Endothelial cell of hepatic sinusoid (primary cell): ENCODE results near the gene EEF2K.
"Not testable (repeated sequence)": the region's sequence is repeated elsewhere in the genome, so short reads cannot be mapped to it uniquely, and the experiment has no call there.

Experiments
- in situ Hi-C: cut with HindIII; loops from 2 replicates; pipeline ENCODE4 v1.10.0; 2017; ENCODE audit warnings: low sequenced_read_pairs

The EEF2K gene

DNA sequence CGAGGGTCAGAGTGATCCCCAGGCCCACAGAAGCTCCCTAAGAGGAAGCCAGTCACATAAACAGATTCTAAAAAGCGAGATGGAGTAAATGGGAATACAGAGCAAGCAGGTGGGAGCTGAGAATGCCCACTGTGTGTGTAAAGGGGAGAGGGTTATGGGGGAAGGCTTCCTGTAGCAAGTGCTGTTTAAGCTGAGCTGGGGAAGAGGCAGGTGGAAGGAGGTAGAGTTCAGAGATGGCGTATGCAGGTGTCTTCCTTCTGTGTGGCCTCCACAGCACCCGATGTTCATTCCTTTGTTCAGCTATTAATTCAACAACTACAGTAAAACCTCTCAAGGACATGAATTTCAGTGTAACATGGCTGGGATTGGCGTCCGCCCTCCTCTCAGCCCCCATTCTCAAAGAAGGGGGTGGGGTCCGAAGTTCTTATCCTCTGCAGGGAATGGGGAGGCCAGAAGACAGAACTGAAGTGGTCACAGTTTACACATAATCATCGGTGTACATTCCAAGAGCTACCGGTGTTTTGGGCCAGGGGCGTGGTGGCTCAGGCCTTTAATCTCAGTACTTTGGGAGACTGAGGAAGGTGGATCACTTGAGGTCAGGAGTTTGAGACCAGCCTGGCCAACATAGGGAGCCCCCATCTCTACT lies 1.8 kb downstream of the EEF2K start:
- in situ Hi-C loops, result no loop called here

DNA sequence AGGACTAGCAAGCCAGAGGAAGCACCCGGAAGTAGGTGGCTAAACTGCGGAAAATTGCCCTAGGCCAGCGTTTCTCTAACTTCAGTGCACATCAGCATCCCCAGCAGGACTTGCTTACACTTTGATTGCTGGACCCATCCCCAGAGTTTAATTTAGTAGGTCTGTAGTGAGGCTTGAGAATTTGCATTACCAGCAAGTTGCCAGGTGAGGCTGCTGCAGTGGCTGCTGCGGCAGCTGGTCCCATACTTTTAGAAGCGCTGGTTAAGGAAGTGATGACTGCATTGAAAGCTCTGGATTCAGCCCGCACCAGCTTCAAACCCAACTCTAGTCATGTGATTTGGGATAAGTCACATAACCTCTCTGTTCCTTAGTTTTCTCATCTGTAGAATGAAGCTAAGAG lies 4.2 kb downstream of the EEF2K start:
- in situ Hi-C loops, result no loop called here

DNA sequence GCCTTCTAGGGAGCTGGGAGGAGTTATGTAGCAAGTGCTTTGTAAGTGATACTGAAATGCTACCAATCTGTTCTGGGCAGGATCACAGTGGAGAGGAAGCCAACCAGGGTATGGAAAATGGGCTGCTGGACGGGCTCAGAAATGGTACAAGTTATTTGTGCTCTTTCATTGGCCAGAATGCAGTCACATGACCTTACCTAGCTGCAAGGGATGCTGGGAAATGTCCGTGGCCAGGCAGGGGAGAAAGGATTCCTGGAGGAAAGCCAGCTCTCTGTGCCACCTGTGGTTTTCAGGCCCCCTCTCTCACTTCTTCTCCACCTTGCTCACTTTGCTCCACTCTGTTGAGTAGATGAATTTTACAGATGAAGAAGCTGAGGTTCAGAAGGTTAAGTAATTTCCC lies 4.8 kb downstream of the EEF2K start:
- in situ Hi-C loops, result no loop called here

DNA sequence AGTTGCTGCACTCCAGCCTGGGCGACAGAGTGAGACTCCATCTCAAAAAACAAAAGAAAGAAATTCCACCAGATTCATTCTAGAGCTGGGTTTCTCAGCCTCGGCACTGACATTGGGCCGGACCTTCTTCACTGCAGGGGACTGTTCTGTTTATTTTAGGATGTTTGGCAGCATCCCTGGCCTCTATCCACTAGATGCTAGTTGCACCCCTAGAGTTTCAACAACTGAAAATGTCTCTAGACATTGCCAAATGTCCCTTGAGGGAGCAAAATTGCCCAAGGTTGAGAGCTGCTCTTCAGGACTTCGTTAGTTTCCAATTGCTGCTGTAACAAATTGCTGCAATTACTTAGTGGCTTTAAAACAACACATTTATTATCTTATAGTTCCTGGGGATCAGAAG lies 7.2 kb downstream of the EEF2K start:
- in situ Hi-C loops, result no loop called here

DNA sequence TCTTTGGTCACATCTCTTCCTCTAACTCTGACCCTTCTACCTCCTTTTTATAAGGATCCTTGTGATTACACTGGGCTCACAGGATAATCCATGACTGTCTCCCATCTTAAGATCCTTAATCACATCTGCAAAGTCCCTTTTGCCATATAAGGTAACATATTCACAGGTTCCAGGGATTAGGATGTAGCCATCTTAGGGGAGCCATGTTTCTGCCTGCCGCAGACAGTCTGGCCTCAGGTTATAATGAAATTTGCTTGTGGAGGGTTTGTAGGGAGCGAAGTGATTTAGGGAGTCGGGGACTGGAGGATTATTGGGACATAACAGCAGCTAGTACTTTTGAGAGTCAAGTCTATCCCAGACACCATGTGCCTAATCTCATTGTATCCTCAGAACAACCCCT lies 7.7 kb downstream of the EEF2K start:
- in situ Hi-C loops, result no loop called here

DNA sequence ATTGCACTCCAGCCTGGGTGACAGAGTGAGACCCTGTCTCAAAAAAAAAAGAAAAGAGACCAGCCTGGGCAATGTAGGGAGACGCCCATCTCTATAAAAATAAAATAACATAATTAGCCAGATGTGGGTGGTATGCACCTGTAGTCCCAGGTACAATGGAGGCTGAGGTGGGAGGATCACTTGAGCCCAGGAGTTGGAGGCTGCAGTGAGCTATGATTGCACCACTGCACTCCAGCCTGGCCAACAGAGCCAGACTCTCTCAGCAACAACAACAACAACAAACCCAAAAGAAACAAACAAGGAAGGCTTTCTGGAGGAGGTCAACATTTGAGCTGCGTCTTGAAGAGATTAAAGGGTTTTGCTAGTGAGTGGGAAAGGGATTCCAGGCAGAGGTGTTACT lies 8.3 kb downstream of the EEF2K start:
- in situ Hi-C loops, result no loop called here

DNA sequence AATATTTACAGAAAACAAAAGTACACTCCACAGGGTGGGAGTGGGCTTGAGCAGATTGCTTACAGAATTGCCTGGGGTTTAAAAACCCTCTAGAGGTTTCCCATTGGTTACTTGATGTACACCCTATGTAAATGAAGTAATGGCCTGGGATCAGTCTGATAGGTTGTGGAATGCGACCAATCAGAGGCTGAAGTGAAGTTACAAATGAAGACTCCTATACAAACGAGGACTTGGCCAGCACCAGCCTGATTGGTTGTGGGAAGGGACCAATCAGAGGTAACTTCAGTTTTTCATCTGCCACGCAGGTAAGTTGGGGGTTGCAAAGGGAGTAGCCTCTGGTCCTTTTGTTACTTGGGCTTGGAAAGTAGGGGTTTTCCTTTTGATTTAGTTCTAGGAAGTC lies 8.8 kb downstream of the EEF2K start:
- in situ Hi-C loops, result no loop called here

DNA sequence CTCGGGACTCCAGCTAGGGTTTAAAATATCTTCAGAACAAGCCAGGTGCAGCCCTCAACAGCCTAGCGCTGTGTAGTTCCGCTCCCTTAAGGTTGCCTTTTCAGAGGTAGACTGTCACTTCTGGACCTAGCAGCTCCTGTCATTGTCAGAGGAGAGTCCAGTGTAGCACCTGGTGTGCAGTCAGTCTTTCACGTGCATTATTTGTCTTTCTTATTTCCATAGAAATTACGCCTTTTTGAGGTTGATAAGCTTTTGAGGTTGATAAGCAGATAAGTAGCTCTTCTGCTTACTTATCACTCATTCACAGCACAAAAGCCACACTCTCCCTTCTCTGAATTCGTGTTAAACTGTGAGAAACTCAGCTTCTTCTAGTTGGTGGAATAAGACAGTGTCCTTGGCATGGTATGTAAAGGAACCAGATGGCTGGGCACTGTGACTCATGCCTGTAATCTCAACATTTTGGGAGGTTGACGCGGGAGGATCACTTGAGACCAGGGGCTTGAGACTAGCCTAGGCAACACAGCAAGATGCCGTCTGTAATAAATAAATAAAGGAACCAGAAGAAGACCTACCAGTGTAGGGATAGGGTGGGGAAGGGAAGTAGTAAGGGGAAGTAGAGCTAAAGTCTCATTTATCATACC lies 10.2 kb downstream of the EEF2K start:
- in situ Hi-C loops, result no loop called here

DNA sequence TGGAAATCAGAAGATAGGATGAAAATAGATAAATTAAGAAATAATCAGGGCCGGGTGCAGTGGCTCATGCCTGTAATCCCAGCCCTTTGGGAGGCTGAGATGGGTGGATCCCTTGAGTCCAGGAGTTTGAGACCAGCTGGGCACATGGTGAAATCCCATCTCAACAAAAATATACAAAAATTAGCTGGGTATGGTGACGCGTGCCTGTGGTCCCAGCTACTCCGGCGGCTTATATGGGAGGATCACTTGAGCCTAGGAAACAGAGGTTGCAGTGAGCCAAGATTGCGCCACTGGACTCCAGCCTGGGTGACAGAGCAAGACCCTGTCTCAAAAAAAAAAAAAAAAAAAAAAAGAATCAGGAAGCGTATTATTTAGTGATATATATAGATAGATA lies 10.8 kb downstream of the EEF2K start:
- in situ Hi-C loops, result not testable (repeated sequence)

DNA sequence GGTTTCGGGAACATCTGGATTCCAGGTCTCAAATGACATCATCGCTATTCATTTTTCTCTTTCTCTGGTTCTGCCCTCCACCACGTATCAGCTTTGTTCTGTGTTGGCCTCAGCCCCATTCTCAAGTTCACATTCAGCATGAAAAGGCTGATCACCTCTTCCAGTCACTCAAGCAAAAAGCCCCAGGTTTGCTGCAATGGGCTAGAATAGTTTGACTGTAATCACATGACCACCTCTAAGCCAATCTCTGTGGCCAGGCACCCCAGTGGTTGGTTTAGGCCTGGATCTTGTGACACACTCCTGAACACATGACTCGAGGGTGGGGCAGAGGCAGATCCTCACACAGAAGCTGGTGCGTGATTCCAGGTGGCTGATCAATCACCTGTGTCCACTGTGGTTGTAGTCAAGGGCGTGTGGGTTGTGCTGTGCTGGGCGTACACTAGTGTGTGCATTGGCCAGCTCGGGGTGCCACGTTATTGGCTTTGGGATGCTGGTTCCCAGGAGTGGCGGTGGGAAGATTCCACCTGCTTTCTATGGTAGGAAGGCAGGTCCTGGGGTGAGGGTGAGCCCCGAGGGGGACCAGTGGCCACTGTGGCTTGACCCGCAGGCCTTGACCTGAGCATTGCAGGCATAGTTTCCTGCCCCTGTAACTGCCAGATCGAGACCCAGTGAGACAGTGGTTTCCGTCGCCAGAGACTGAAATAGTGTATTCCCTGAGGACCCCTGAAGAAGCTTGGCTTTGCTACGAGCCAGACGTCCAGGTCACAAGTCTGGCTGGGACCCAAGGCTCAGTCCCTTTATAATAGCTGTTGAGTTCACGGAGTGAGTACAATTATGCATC lies 12.0 kb downstream of the EEF2K start:
- in situ Hi-C loops, result no loop called here

DNA sequence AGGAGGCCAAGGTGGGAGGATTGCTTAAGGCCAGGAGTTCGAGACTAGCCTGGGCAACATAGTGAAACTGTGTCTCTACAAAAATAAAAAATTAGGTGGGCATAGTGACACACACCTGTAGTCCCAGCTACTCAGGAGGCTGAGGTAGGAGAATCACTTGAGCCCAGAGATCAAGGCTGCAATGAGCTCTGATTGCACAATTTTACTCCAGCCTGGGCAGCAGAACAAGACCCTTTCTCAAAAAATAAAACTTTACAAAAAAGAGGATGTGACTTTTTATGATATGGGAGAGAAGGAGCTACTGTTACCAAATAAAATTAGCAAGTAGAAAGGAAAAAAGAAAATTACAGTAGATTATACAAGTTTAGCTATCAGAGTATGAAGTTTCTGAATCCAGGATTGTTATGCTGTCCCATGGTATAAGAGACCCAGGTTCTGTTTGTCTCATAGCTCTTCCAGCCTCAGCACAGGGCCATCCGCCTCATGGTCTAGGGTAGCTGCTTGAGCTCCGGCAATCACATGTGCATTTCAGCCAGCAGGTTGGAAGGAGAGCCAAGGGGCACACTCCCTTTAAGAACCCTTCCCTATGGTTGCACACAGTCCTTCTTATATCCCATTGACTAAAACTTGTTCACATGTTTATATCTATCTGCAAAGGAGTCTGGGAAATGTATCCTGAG lies 13.5 kb downstream of the EEF2K start:
- in situ Hi-C loops, result no loop called here

DNA sequence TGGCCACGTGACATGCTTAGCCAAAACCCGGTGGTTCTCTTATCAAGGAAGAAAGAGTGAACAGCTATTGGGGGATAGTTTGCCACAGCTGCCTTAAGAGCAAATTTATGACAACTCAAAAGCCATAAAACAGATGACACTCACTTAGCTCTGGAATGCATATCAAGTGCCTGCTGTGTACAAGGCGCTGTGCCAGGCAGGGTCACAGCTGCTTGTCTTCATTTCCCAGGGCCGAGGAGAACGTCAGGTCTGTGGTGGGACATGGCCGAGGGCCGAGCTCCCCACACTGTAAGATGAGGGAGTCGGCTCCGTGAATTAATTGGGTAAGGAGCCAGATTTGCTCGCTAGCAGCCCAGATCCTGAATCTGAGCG lies 14.0 kb downstream of the EEF2K start:
- in situ Hi-C loops, result no loop called here

DNA sequence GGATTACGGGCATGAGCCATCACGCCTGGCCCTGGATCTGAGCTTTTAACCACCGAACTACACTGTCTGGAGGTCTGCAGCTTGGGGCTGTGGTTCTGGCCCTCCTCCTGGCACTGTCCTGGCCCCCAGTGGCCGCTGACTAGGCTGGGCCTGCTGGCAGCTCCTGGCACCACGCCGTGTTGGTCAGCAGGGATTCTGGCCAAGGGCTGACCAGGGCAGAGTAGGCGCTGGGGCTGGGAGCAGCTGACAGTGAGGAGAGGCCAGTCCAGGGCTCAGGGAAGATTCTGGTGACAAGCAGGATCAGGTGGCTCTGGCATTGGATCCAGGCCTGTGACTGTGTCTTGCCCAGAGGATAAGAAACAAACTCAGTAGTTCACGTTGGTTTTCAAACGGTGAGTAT lies 14.6 kb downstream of the EEF2K start:
- in situ Hi-C loops, result no loop called here

DNA sequence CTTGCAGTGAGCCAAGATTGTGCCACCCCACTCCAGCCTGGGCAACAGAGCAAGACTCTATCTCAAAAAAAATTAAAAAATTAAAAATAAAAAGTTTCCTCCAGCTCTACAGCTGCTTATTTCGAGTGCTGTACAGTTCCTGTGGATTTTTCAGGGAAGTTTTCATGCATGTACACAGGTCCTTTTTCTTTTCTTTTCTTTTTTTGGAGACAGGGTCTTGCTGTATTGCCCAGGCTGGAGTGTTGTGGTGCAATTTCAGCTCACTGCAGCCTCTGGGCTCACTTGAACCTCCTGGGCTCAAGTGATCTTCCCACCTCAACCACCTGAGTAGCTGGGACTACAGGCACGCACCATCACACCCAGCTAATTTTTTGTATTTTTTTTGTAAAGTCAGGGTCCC lies 15.9 kb downstream of the EEF2K start:
- in situ Hi-C loops, result no loop called here

DNA sequence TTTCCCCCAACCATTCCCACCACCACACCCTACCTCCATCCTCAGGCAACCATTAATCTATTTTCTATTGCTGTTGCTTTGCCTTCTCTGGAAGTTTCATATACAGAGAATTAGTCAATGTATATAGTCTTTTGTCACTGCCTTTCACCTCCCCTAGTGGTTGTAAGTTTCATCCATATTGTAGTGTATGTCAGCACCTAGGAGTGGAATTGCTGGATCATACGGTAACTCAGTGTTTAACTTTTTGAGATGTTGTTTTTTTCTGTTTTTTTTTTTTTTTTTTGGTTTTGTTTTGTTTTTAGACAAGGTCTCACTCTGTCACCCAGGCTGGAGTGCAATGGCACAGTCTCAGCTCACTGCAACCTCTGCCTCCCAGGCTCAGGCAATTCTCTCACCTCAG lies 16.9 kb downstream of the EEF2K start:
- in situ Hi-C loops, result no loop called here

DNA sequence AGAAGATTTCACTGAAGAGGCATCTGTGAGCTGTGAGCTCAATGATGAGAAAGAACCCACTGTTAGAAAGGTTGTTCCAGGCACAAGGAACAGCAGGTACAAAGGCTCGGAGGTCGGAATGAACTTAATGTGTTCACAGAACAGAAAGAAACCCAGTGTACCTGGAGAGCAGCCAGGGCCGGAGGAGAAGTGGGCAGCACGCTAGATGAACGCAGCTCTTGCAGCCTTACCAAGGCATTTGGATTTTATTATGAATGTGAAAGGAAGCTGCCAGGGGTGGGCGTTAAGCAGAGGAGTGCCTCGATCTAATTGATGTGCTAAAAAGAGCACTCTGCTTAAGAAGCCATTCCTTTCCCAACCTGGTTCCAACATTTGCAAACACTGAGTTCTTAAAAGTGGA lies 19.0 kb downstream of the EEF2K start:
- in situ Hi-C loops, result no loop called here

DNA sequence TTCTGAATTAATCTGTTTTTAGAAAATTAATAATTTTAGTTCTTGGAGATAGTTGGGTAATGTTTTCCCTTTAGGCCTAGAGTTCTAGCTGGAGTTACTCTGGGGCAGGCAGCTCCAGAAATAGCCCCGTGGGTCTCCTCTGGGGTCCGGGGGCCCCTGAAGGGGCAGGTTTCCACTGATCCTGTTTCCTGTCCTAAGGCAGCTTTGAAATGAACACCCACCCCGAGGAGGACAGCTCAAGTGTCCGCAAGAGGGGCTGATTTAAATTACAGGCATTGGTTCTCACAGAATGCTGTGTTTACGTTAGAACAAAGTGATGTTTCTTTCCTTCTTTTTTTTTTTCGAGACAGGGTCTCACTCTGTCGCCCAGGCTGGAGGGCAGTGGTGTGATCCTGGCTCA lies 23.8 kb downstream of the EEF2K start:
- in situ Hi-C loops, result no loop called here

DNA sequence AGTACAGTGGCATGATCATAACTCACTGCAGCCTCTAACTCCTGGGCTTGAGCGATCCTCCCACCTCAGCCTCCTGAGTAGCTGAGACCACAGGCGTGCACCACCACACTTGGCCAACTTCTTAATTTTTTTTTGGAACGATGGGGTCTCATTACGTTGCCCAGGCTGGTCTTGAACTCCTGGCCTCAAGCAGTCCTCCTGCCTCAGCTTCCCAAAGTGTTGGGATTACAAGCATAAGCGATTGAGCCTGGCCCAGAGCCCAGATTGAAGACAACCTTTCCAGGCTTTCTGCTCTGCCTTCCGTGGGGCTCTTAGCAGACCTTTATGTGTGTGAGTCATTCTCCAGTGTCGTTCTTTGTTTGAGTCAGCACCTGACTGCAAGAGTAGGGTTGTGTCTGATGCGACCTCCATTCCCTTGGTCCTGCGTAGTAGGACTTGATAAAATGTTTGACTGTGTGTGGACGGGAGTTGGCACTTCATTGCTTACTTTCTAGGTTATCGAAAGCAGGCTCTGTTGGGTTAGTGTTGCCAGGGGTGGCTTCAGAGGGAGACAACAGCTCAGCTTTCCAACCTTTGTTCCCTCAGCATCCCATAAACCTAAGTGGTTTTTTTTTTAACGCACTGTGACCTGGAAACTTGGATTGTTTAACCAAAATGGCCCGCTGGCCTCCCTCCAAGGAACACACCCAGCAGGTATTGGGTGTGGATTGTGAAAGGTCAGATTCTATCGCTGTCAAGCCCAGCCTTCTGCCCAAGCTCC lies 26.4 kb downstream of the EEF2K start:
- in situ Hi-C loops, result no loop called here

DNA sequence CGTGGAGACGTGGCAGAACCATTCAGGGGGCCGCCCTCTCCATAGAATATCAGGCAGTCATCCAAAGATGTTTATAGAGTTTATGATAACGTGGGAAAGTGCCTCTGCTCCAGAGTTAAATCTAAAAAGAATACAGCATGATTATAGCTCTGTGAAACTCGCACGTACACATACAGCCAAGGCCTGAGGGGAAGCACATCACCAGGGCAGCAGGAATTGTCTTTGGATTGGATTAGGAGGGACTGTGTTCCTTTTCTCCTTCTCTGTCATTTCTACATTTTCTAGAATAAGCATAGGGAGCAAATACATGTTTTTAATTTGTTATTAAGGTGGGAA lies 26.9 kb downstream of the EEF2K start:
- in situ Hi-C loops, result no loop called here

DNA sequence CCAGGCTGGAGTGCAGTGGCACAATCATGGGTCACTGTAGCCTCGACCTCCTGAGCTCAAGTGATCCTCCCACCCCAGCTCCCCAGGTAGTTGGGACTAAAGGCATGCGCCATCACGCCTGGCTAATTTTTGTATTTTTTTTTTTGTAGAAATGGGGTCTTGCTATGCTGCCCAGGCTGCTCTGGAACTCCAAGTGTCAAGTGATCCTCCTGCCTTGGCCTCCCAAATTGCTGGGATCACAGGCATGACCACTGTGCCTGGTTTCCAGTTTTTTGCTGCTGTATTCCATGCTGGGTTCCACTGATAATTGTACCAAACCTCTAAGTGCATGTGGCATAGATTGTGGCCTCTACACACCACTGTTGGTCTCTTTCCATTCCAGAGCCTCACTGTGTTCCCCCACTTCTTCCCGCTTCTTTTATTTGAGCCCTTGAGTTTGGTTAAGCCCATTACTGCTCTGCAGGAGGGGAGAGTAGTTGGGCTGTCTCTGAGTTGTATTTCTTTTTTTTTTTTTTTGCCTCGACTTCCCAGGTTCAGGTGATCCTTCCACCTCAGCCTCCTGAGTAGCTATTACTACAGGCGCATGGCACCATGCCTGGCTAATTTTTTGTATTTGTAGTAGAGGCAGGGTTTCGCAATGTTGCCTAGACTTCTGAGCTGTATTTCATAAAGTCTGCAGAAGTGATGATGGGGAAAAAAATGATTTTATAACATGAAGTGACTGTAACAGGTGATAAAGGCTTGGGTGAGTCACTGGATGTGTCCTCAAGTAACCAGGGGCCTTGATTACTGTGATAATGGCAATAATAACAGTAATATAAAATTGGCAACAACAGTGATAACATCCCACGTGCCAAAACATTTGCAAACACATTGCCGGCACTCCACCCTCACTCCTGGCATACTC lies 30.0 kb downstream of the EEF2K start:
- in situ Hi-C loops, result no loop called here
